Measurements from ENCODE around the gene KPNA6. TPM values are rescaled to one million over a fixed set of nuclear protein-coding genes. Genes with fewer than 3 reads are reported as not detected.

KPNA6 gene
- polyA plus RNA-seq, 3 donors: 11.0 to 26.7 (median 20.2) TPM

DNA sequence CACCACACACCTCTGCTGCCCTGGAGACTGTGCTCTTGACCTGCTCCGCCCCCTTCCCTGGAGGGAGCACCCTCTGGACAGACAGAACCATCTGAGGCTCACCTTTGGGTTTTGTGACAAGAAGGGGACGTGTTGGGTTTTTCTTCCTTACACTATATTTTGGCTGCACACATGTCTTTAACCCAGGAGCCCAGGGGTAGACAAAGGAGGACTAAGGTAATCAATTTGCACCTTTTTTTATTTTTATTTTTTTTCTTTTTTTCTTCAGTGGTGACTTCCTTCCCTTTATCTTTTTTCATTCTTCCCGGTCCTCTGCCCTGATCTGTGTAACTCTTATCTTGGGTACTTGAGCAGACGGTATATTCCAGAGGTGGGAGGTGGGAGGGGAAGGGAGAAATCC lies 63.1 kb downstream of the KPNA6 start:
- intact Hi-C loops (cut with micrococcal nuclease): no loop called here
- H3K4me3 ChIP-seq (replicated peaks in 1 of 3; ENCODE audit: low read depth in 2 of 3, low read length in 3 of 3): no peak overlapping the region
- no CpG with 5 or more reads among the region's 4 CpGs for WGBS (ENCODE audit: insufficient coverage)
- H3K36me3 ChIP-seq (replicated peaks in 1 of 2; ENCODE audit: control insufficient read depth in 1 of 2, insufficient read depth in 2 of 2, low read length in 2 of 2): peaks cover 75 to 86% of the 10 kb centered on the region in 2 donors
- Mint-ChIP-seq H3K36me3 (peaks cover 70 to 89% of the 10 kb centered on the region in 2 donors), H3K27ac (no peak overlapping the region), H3K9me3 (peaks cover 0 to 1% (median 0%) of the 10 kb centered on the region in 7 donors), H3K4me1 (no peaks in the 10 kb centered on the region), H3K27me3 (ENCODE audit: low read depth in 3 of 3) (peaks cover 0 to 1% (median 0%) of the 10 kb centered on the region in 3 donors), H3K4me3 (no peak overlapping the region)
- H3K79me2 ChIP-seq (ENCODE audit: insufficient read depth, low read length): no peaks in the 10 kb centered on the region
- no peaks in the 10 kb centered on the region for H3K9me3 ChIP-seq (replicated peaks in 1 of 2; ENCODE audit: control insufficient read depth in 1 of 2, insufficient read depth in 1 of 2, low read length in 2 of 2)
- no peak overlapping the region for H3K9ac ChIP-seq (ENCODE audit: insufficient read depth, low read length, poor library complexity, severe bottlenecking)
- no peaks in the 10 kb centered on the region for H3K4me1 ChIP-seq (ENCODE audit: control insufficient read depth in 1 of 2, insufficient read depth in 2 of 2, low read length in 2 of 2)
- no peaks in the 10 kb centered on the region for H3K27me3 ChIP-seq (ENCODE audit: control insufficient read depth in 2 of 2, insufficient read depth in 2 of 2, low read length in 2 of 2)
- TF ChIP-seq, protein P1, sequence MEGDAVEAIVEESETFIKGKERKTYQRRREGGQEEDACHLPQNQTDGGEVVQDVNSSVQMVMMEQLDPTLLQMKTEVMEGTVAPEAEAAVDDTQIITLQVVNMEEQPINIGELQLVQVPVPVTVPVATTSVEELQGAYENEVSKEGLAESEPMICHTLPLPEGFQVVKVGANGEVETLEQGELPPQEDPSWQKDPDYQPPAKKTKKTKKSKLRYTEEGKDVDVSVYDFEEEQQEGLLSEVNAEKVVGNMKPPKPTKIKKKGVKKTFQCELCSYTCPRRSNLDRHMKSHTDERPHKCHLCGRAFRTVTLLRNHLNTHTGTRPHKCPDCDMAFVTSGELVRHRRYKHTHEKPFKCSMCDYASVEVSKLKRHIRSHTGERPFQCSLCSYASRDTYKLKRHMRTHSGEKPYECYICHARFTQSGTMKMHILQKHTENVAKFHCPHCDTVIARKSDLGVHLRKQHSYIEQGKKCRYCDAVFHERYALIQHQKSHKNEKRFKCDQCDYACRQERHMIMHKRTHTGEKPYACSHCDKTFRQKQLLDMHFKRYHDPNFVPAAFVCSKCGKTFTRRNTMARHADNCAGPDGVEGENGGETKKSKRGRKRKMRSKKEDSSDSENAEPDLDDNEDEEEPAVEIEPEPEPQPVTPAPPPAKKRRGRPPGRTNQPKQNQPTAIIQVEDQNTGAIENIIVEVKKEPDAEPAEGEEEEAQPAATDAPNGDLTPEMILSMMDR (IDR thresholded peaks at IDR 0.05): no peak
- H4K20me1 ChIP-seq (ENCODE audit: insufficient read depth, low read length): no peaks in the 10 kb centered on the region
- H3K4me2 ChIP-seq (replicated peaks; ENCODE audit: extremely low read depth, low read length, poor library complexity, severe bottlenecking): no peak overlapping the region
- H2AFZ ChIP-seq (ENCODE audit: insufficient read depth, low read depth, low read length, poor library complexity, severe bottlenecking): no peak overlapping the region
- DNase-seq: no peak
- H3K27ac ChIP-seq (ENCODE audit: low read depth in 1 of 2, low read length in 2 of 2): no peak overlapping the region

DNA sequence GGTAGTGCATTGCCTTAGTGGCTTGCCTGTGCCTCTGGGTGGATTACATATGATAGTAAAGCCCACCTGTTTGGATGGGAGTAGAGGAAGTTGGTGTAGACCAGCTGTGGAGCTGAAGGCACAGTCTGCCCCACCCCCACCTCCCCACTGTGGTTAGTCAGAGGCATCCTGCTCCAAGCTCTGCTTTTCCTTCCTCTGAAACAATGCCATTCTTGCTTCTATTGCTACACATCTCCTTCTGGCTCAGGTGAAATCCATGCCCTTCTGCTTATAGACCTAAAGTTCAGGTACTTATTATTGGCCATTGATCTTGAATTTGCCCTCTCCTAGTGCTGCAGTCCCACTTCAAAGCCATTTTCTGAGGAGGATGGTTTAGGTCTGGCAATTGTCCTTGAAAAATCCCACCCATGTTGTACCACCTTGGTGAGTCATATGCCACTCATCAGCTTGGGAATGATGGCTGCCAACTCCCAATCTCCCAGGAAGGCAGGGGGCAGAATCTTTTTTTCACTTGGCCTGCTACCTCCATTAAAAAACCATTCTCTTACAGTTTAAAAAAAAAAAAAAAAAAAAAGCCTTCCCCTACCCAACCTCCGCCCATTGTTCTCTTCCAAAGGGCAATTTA lies 64.9 kb downstream of the KPNA6 start:
- H3K4me3 Mint-ChIP-seq: no peak overlapping the region
- DNase-seq: no peak
- Histone ChIP-seq H3K4me3 (replicated peaks in 1 of 3; ENCODE audit: low read depth in 2 of 3, low read length in 3 of 3) (no peak overlapping the region), H3K27me3 (ENCODE audit: control insufficient read depth in 2 of 2, insufficient read depth in 2 of 2, low read length in 2 of 2) (no peaks in the 10 kb centered on the region), H3K4me2 (replicated peaks; ENCODE audit: extremely low read depth, low read length, poor library complexity, severe bottlenecking) (no peak overlapping the region), H3K9me3 (replicated peaks in 1 of 2; ENCODE audit: control insufficient read depth in 1 of 2, insufficient read depth in 1 of 2, low read length in 2 of 2) (no peaks in the 10 kb centered on the region), H3K9ac (ENCODE audit: insufficient read depth, low read length, poor library complexity, severe bottlenecking) (no peak overlapping the region), H2AFZ (ENCODE audit: insufficient read depth, low read depth, low read length, poor library complexity, severe bottlenecking) (no peak overlapping the region), H4K20me1 (ENCODE audit: insufficient read depth, low read length) (no peaks in the 10 kb centered on the region), H3K4me1 (ENCODE audit: control insufficient read depth in 1 of 2, insufficient read depth in 2 of 2, low read length in 2 of 2) (peaks cover 0 to 1% of the 10 kb centered on the region in 2 donors), H3K79me2 (ENCODE audit: insufficient read depth, low read length) (no peaks in the 10 kb centered on the region), H3K27ac (ENCODE audit: low read depth in 1 of 2, low read length in 2 of 2) (no peak overlapping the region), H3K36me3 (replicated peaks in 1 of 2; ENCODE audit: control insufficient read depth in 1 of 2, insufficient read depth in 2 of 2, low read length in 2 of 2) (peaks cover 63 to 72% of the 10 kb centered on the region in 2 donors)
- H3K9me3 Mint-ChIP-seq: peaks cover 0 to 1% (median 0%) of the 10 kb centered on the region in 7 donors
- intact Hi-C loops (cut with micrococcal nuclease): no loop called here
- H3K4me1 Mint-ChIP-seq: peaks cover under 1% of the 10 kb centered on the region
- TF ChIP-seq, protein P1 (IDR thresholded peaks at IDR 0.05): no peak
- WGBS (ENCODE audit: insufficient coverage): no CpG with 5 or more reads among the region's 1 CpG
- peaks cover 60 to 71% of the 10 kb centered on the region in 2 donors for H3K36me3 Mint-ChIP-seq
- no peak overlapping the region for H3K27ac Mint-ChIP-seq
- H3K27me3 Mint-ChIP-seq (ENCODE audit: low read depth in 3 of 3): peaks cover 0 to 1% (median 0%) of the 10 kb centered on the region in 3 donors
